H1 (cell line): ENCODE data around the gene DENND1A. TPM values are rescaled to one million over a fixed set of nuclear protein-coding genes. Genes with fewer than 3 reads are reported as not detected.

Source experiments
- CTCF ChIA-PET: fragments of 300-600 bp; sonication (Branson Sonifier 250); formaldehyde crosslinking; loops from one replicate; lab custom pipeline; 2021; ENCODE audit not compliant: partially characterized antibody; lab: Charles Lee
- POLR2A ChIA-PET: fragments of 300-600 bp; sonication (Branson Sonifier 250); formaldehyde crosslinking; loops from one replicate; lab custom pipeline; 2021; ENCODE audit warnings: inconsistent platforms; ENCODE audit not compliant: partially characterized antibody; lab: Charles Lee
- DNase-seq, 2 experiments: peaks; one replicate each; pipeline versions ENCODE4 v3.0.0 to v3.0.0-alpha.2; 2010 to 2022; ENCODE audit warnings: low spot score in 2 of 2, low read depth in 1 of 2, mixed read lengths in 1 of 2
- FAIRE-seq: peaks from 2 replicates; lab custom pipeline; 2011; peaks lifted over from hg19 to GRCh38; lab: Jason Lieb, UNC
- H2AFZ ChIP-seq: 2 replicates; pipeline ENCODE4 v1.8.1; 2012; ENCODE audit warnings: low read length, inconsistent platforms
- H2AK5ac ChIP-seq: 2 replicates; pipeline ENCODE4 v1.6.1; 2013; ENCODE audit warnings: low read depth, low read length
- H2BK120ac ChIP-seq: replicated peaks from 2 replicates; pipeline ENCODE3; 2013; ENCODE audit warnings: low read depth, low read length, inconsistent platforms
- H2BK12ac ChIP-seq: 2 replicates; pipeline ENCODE4 v1.6.1; 2013; ENCODE audit warnings: low read depth, low read length
- H2BK15ac ChIP-seq: 2 replicates; pipeline ENCODE4 v1.6.1; 2013; ENCODE audit warnings: low read length
- H2BK20ac ChIP-seq: 2 replicates; pipeline ENCODE4 v1.6.1; 2013; ENCODE audit warnings: low read length
- H2BK5ac ChIP-seq: 2 replicates; pipeline ENCODE4 v1.6.1; 2013; ENCODE audit warnings: low read depth, low read length
- H3K14ac ChIP-seq: 2 replicates; pipeline ENCODE4 v1.6.1; 2013; ENCODE audit warnings: inconsistent platforms; ENCODE audit not compliant: insufficient read length
- H3K18ac ChIP-seq: 2 replicates; pipeline ENCODE4 v1.6.1; 2013; ENCODE audit warnings: low read length; ENCODE audit errors: extremely low read depth
- H3K23ac ChIP-seq: 2 replicates; pipeline ENCODE4 v1.6.1; 2013; ENCODE audit warnings: inconsistent platforms; ENCODE audit not compliant: insufficient read length
- H3K23me2 ChIP-seq: 2 replicates; pipeline ENCODE4 v1.6.1; 2013; ENCODE audit warnings: low read depth, low read length
- H3K27ac ChIP-seq: 2 replicates; pipeline ENCODE4 v1.6.1; 2011; ENCODE audit warnings: low read depth, low read length, inconsistent platforms
- H3K27me3 ChIP-seq, 4 experiments: replicated peaks in 1 of 4; 1 replicate in 1 of 4; 2 replicates in 3 of 4; pipeline versions ENCODE4 v1.6.1 to v1.8.1; 2011 to 2013; ENCODE audit warnings: low read length in 3 of 4, mild to moderate bottlenecking in 3 of 4, inconsistent platforms in 2 of 4, mixed read lengths in 2 of 4, moderate library complexity in 1 of 4; ENCODE audit not compliant: control insufficient read depth in 3 of 4, insufficient read depth in 3 of 4; ENCODE audit errors: extremely low read depth in 1 of 4
- H3K36me3 ChIP-seq, 4 experiments: 2 replicates each; pipeline versions ENCODE4 v1.6.1 to v1.8.1; 2011 to 2013; ENCODE audit warnings: mild to moderate bottlenecking in 4 of 4, low read length in 3 of 4, moderate library complexity in 2 of 4, control low read depth in 1 of 4, inconsistent platforms in 1 of 4; ENCODE audit not compliant: insufficient read depth in 4 of 4, control insufficient read depth in 2 of 4
- H3K4ac ChIP-seq: replicated peaks from 2 replicates; pipeline ENCODE3; 2013; ENCODE audit warnings: low read length, low read depth, mixed read lengths, inconsistent platforms; ENCODE audit not compliant: insufficient read length
- H3K4me1 ChIP-seq, 4 experiments: replicated peaks in 1 of 4; 1 replicate in 1 of 4; 2 replicates in 3 of 4; pipeline versions ENCODE4 v1.6.1 to v1.8.1; 2011 to 2013; ENCODE audit warnings: low read length in 3 of 4, inconsistent platforms in 2 of 4, mixed read lengths in 1 of 4; ENCODE audit not compliant: insufficient read depth in 4 of 4, control insufficient read depth in 3 of 4
- H3K4me2 ChIP-seq, 2 experiments: 2 replicates each; pipeline versions ENCODE4 v1.6.1 to v1.8.1; 2011 to 2013; ENCODE audit warnings: low read depth in 2 of 2, low read length in 2 of 2, control low read depth in 1 of 2, inconsistent platforms in 1 of 2, mild to moderate bottlenecking in 1 of 2; ENCODE audit not compliant: insufficient read depth in 1 of 2
- H3K4me3 ChIP-seq, 4 experiments: fragments of 200-600, 300-600 bp in 1 of 4; sonication (generic), shearing (Covaris generic), sonication (Bioruptor Twin) in 1 of 4; 2 replicates each; pipeline versions ENCODE4 v1.5.1 to v1.8.1; 2011 to 2016; ENCODE audit warnings: low read length in 4 of 4, low read depth in 3 of 4, control low read depth in 2 of 4, inconsistent platforms in 2 of 4, mild to moderate bottlenecking in 2 of 4, mixed read lengths in 1 of 4, moderate library complexity in 1 of 4; ENCODE audit not compliant: insufficient read depth in 2 of 4; ENCODE audit errors: extremely low read depth in 1 of 4
- H3K56ac ChIP-seq: replicated peaks from 2 replicates; pipeline ENCODE3; 2013; ENCODE audit warnings: low read depth, mild to moderate bottlenecking, mixed read lengths, low read length, inconsistent platforms; ENCODE audit not compliant: insufficient read length
- H3K79me1 ChIP-seq: 2 replicates; pipeline ENCODE4 v1.6.1; 2013; ENCODE audit warnings: low read depth, low read length, control low read depth
- H3K79me2 ChIP-seq, 2 experiments: 2 replicates each; pipeline versions ENCODE4 v1.6.1 to v1.8.1; 2012 to 2013; ENCODE audit warnings: low read length in 2 of 2, mild to moderate bottlenecking in 2 of 2, inconsistent platforms in 1 of 2; ENCODE audit not compliant: insufficient read depth in 2 of 2, control insufficient read depth in 1 of 2
- H3K9ac ChIP-seq, 4 experiments: replicated peaks in 1 of 4; 1 replicate in 1 of 4; 2 replicates in 3 of 4; pipeline versions ENCODE4 v1.6.1 to v1.8.1; 2011 to 2013; ENCODE audit warnings: low read depth in 3 of 4, low read length in 3 of 4, control low read depth in 2 of 4, mild to moderate bottlenecking in 2 of 4, moderate library complexity in 2 of 4, inconsistent platforms in 1 of 4; ENCODE audit errors: extremely low read depth in 1 of 4
- H3K9me3 ChIP-seq, 2 experiments: 2 replicates each; pipeline versions ENCODE4 v1.6.1 to v1.8.1; 2012 to 2013; ENCODE audit warnings: mild to moderate bottlenecking in 2 of 2, moderate library complexity in 2 of 2, control low read depth in 1 of 2, inconsistent platforms in 1 of 2, low read depth in 1 of 2, low read length in 1 of 2, mixed read lengths in 1 of 2; ENCODE audit not compliant: insufficient read depth in 2 of 2
- H4K20me1 ChIP-seq, 2 experiments: replicated peaks in 1 of 2; 2 replicates each; pipeline versions ENCODE3 to v1.8.1; 2011 to 2013; ENCODE audit warnings: inconsistent platforms in 2 of 2, low read length in 2 of 2, mild to moderate bottlenecking in 1 of 2; ENCODE audit not compliant: insufficient read depth in 2 of 2, control insufficient read depth in 1 of 2
- H4K5ac ChIP-seq: 2 replicates; pipeline ENCODE4 v1.6.1; 2013; ENCODE audit warnings: low read length, low read depth, mixed read lengths, inconsistent platforms; ENCODE audit not compliant: insufficient read length
- H4K8ac ChIP-seq: 2 replicates; pipeline ENCODE4 v1.8.0; 2013; ENCODE audit warnings: mild to moderate bottlenecking, moderate library complexity, low read length, inconsistent platforms; ENCODE audit not compliant: insufficient read depth; ENCODE audit errors: extremely low read depth
- H4K91ac ChIP-seq: replicated peaks from 2 replicates; pipeline ENCODE3; 2013; ENCODE audit warnings: low read length, mixed read lengths, inconsistent platforms; ENCODE audit not compliant: insufficient read length
- CEBPB ChIP-seq: IDR thresholded peaks from 2 replicates; pipeline ENCODE4 v1.6.1; 2012; ENCODE audit warnings: low read depth, low read length
- JUND ChIP-seq: IDR thresholded peaks from 2 replicates; pipeline ENCODE4 v1.6.1; 2011; ENCODE audit warnings: mild to moderate bottlenecking, improper control_type of control experiment, low read length
- WGBS, 2 experiments: shearing (Covaris generic) in 1 of 2; methylation state at CpG; one replicate each; pipeline versions ENCODE4 v1.1.6 to v1.1.7; 2013 to 2015; ENCODE audit warnings: low lambda C conversion rate in 2 of 2, mixed read lengths in 2 of 2, inconsistent platforms in 1 of 2, low coverage in 1 of 2, missing lambda C conversion rate in 1 of 2; ENCODE audit not compliant: insufficient replicate concordance in 2 of 2, insufficient coverage in 1 of 2, insufficient read length in 1 of 2; ENCODE audit errors: extremely low coverage in 1 of 2, missing lambda C conversion rate in 1 of 2; 5-methylcytosine and 5-hydroxymethylcytosine counted together
- polyA plus RNA-seq, 7 experiments: library from polyadenylated mRNA; depleted of rRNA in 3 of 7; stranded (reverse) in 5 of 7; unstranded in 2 of 7; fragments of >200 nt in 5 of 7; fragments of 200-250 nt in 2 of 7; gene quantifications; 1 replicate in 5 of 7; 2 replicates in 1 of 7; 4 replicates in 1 of 7; pipeline versions ENCODE4 v1.2.1 to v1.2.3, GENCODE V29; 2011 to 2013; ENCODE audit warnings: missing spikeins in 2 of 7, mixed read lengths in 2 of 7
- total RNA-seq: library from RNA; stranded (reverse); fragmentation: NEBNext Ultra II Directional; extraction: Animal tissue kit (Norgen Biotek cat#: 25700); gene quantifications from 2 replicates; pipeline ENCODE4 v1.2.1, GENCODE V29; 2021

Gene DENND1A
- total and polyA plus RNA-seq, 2 of the 8 experiments (the other 6 are each of a cell fraction or from before 2014, with no cell fraction given), result 24.1 to 26.4 TPM

DNA sequence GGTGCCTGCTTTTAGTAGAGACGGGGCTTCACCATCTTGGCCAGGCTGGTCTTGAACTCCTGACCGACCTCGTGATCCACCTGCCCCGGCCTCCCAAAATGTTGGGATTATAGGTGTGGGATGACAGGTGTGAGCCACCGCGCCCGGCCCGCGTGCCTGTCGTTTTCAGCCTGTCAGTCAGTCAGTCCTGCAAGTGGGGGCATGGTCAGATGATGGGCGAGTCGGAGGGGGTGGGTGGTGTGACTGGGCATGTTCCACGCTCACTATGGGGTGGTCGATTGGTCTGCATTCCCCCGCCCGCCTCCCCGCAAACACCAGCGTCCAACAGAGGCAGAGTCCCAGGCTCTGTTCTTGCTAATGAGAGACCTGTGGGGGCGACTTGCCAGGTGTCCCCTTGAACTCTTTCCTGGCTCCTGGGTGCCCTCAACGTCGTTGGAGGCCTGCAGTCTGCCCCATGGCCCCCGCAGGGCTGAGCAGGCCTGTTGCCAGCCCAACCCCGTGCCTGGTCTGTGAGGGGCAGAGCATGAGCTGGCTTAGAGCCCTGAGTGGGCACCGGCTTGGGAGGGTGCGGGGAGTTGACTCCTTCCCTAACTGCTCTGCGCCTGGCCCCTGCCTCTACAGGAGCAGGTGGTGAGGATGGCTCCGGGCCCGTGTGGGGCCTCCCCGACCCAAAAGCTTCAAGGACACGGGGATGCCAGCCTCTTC lies 550.8 kb downstream of the DENND1A start:
- Histone ChIP-seq H3K9me3 (no peaks in the 10 kb centered on the region), H2AFZ (no peak overlapping the region), H3K79me2 (no peaks in the 10 kb centered on the region), H3K36me3 (no peaks in the 10 kb centered on the region; a peak in 3 of 8 replicates), H3K56ac (no peak overlapping the region), H3K79me1 (no peaks in the 10 kb centered on the region), H3K9ac (no peak overlapping the region), H3K27me3 (peaks cover 0 to 7% (median under 1%) of the 10 kb centered on the region in 4 experiments; a peak in 3 of 7 replicates), H2BK15ac (no peak overlapping the region), H4K91ac (no peak overlapping the region), H3K23ac (no peak overlapping the region), H3K14ac (no peak overlapping the region), H2AK5ac (no peak overlapping the region), H4K20me1 (peaks cover 7 to 8% of the 10 kb centered on the region in 2 experiments), H3K23me2 (no peaks in the 10 kb centered on the region), H3K4me3 (no peak overlapping the region), H2BK120ac (no peak overlapping the region), H3K27ac (no peak overlapping the region), H3K4me1 (peaks cover 0 to 5% (median 2%) of the 10 kb centered on the region in 4 experiments; a peak in 4 of 7 replicates), H2BK20ac (no peak overlapping the region), H4K5ac (no peak overlapping the region), H4K8ac (no peak overlapping the region), H3K18ac (no peak overlapping the region), H3K4ac (no peak overlapping the region), H3K4me2 (no peak overlapping the region), H2BK5ac (no peak overlapping the region), H2BK12ac (no peak overlapping the region)
- ChIA-PET CTCF (interaction anchor here (29.0 kb wide), 1 partner anchor 20 kb away, joined by 668 read pairs; the partner anchor contains the start of gene CRB2), POLR2A (no interaction called here)
- DNase-seq (no peak), FAIRE-seq (no peak)
- TF ChIP-seq CEBPB, result no peak
- no peak for TF ChIP-seq JUND
- WGBS, 2 experiments, result 92% methylated on average over 30 of the region's 30 CpGs; no CpG with 5 or more reads in 1 of the 2 experiments
